Trophoblast cell (in vitro differentiated cells and primary cell): ENCODE results near the gene WDR74.

Experiments
- DNase-seq, 2 donors: peaks; one replicate each; pipeline ENCODE4 v3.0.0-alpha.2; 2016
- H2AFZ ChIP-seq: 2 replicates; pipeline ENCODE4 v1.6.1; 2013; ENCODE audit warnings: low read length, moderate library complexity, mild to moderate bottlenecking; ENCODE audit not compliant: insufficient read depth, poor library complexity
- H2AK5ac ChIP-seq: 2 replicates; pipeline ENCODE4 v1.6.1; 2013; ENCODE audit warnings: mild to moderate bottlenecking, low read length
- H2BK120ac ChIP-seq: 2 replicates; pipeline ENCODE4 v1.6.1; 2013; ENCODE audit warnings: low read length, mild to moderate bottlenecking, moderate library complexity; ENCODE audit not compliant: insufficient read depth, poor library complexity
- H2BK12ac ChIP-seq: 2 replicates; pipeline ENCODE4 v1.6.1; 2013; ENCODE audit warnings: mild to moderate bottlenecking, low read length, moderate library complexity
- H2BK5ac ChIP-seq: 2 replicates; pipeline ENCODE4 v1.6.1; 2013; ENCODE audit warnings: low read length, low read depth, moderate library complexity, mild to moderate bottlenecking; ENCODE audit not compliant: poor library complexity
- H3K14ac ChIP-seq: 2 replicates; pipeline ENCODE4 v1.6.1; 2013; ENCODE audit warnings: mild to moderate bottlenecking, low read length
- H3K18ac ChIP-seq: 2 replicates; pipeline ENCODE4 v1.6.1; 2013; ENCODE audit warnings: mild to moderate bottlenecking, low read length
- H3K23ac ChIP-seq: 2 replicates; pipeline ENCODE4 v1.6.1; 2013; ENCODE audit warnings: low read length
- H3K27ac ChIP-seq: 2 replicates; pipeline ENCODE4 v1.5.1; 2013; ENCODE audit warnings: low read depth, mild to moderate bottlenecking, inconsistent platforms, low read length, moderate library complexity
- H3K27me3 ChIP-seq: 2 replicates; pipeline ENCODE4 v1.6.1; 2013; ENCODE audit warnings: inconsistent platforms, mild to moderate bottlenecking, low read length, moderate library complexity; ENCODE audit not compliant: insufficient read depth
- H3K36me3 ChIP-seq, 2 experiments: 1 replicate in 1 of 2; 2 replicates in 1 of 2; pipeline ENCODE4 v1.6.1; 2013; ENCODE audit warnings: low read length in 2 of 2, mild to moderate bottlenecking in 2 of 2, moderate library complexity in 1 of 2; ENCODE audit not compliant: insufficient read depth in 2 of 2, control insufficient read depth in 1 of 2
- H3K4ac ChIP-seq: 2 replicates; pipeline ENCODE4 v1.6.1; 2013; ENCODE audit warnings: low read depth, mild to moderate bottlenecking, low read length, moderate library complexity
- H3K4me1 ChIP-seq, 2 experiments: 1 replicate in 1 of 2; 2 replicates in 1 of 2; pipeline ENCODE4 v1.6.1; 2013; ENCODE audit warnings: low read length in 2 of 2, mild to moderate bottlenecking in 2 of 2, moderate library complexity in 1 of 2; ENCODE audit not compliant: insufficient read depth in 2 of 2, control insufficient read depth in 1 of 2
- H3K4me2 ChIP-seq: 2 replicates; pipeline ENCODE4 v1.6.1; 2013; ENCODE audit warnings: inconsistent platforms, mild to moderate bottlenecking, low read length, moderate library complexity
- H3K4me3 ChIP-seq: 2 replicates; pipeline ENCODE4 v1.5.1; 2013; ENCODE audit warnings: mild to moderate bottlenecking, low read depth, low read length, inconsistent platforms
- H3K79me1 ChIP-seq: one replicate; pipeline ENCODE4 v1.6.1; 2013; ENCODE audit warnings: low read length
- H3K79me2 ChIP-seq: 2 replicates; pipeline ENCODE4 v1.6.1; 2013; ENCODE audit warnings: low read length, mild to moderate bottlenecking; ENCODE audit not compliant: control insufficient read depth, insufficient read depth, poor library complexity
- H3K9ac ChIP-seq: 2 replicates; pipeline ENCODE4 v1.6.1; 2013; ENCODE audit warnings: mild to moderate bottlenecking, low read length
- H3K9me3 ChIP-seq: 2 replicates; pipeline ENCODE4 v1.6.1; 2013; ENCODE audit warnings: low read depth, mild to moderate bottlenecking, control low read depth, inconsistent platforms, low read length; ENCODE audit not compliant: insufficient read depth
- H4K12ac ChIP-seq: 2 replicates; pipeline ENCODE4 v1.6.1; 2013; ENCODE audit warnings: low read depth, mild to moderate bottlenecking, low read length, moderate library complexity
- H4K8ac ChIP-seq: 2 replicates; pipeline ENCODE4 v1.6.1; 2013; ENCODE audit warnings: low read depth, mild to moderate bottlenecking, low read length, moderate library complexity
- H4K91ac ChIP-seq: one replicate; pipeline ENCODE4 v1.6.1; 2013; ENCODE audit warnings: low read depth, mild to moderate bottlenecking, low read length, moderate library complexity
- WGBS: extraction: QIAGEN DNeasy Blood & Tissue Kit; methylation state at CpG from one replicate; pipeline ENCODE4 v1.1.7; 2013; ENCODE audit warnings: missing lambda C conversion rate; ENCODE audit not compliant: insufficient read length, insufficient coverage; ENCODE audit errors: extremely low coverage; 5-methylcytosine and 5-hydroxymethylcytosine counted together

WDR74 gene

DNA sequence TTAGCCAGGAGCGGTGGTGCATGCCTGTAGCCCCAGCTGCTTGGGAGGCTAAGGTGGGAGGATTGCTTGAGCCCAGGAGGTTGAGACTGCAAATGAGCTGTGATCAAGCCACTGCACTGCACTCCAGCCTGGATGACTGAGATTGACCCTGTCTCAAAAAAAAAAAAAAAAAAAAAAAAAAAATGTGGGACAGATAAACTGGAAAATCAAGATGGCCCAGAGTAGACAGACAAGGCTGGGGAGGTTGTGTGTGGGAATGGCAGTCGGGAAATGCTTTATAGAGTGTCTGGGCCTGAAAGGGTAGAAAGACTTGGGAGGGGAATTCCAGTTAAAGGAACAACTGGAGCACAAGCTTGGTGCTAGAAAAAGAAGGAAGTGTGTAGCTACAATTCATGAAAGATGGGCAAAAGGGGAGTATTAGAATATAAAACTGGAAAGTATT is 18.2 kb upstream of the WDR74 start:
- Histone ChIP-seq H3K4me2 (peak overlapping the region; percentile 71), H3K36me3 (peaks cover 0 to 19% of the 10 kb centered on the region in 2 experiments), H3K9ac (no peak overlapping the region), H2BK12ac (peak overlapping the region; percentile 52), H3K4me3 (no peak overlapping the region), H3K23ac (no peak overlapping the region), H3K4me1 (peaks cover 12 to 25% of the 10 kb centered on the region in 2 experiments), H3K4ac (no peak overlapping the region), H2BK120ac (peak overlapping the region; percentile 48), H3K27me3 (no peaks in the 10 kb centered on the region), H4K12ac (no peak overlapping the region), H2AFZ (no peak overlapping the region), H2BK5ac (peak overlapping the region; percentile 75), H3K79me1 (peaks cover 24% of the 10 kb centered on the region), H3K14ac (peak overlapping the region; percentile 80), H2AK5ac (no peak overlapping the region), H4K8ac (peak overlapping the region; percentile 61), H3K79me2 (peaks cover 19% of the 10 kb centered on the region), H3K9me3 (no peaks in the 10 kb centered on the region), H3K18ac (no peak overlapping the region), H3K27ac (peak overlapping the region; percentile 92), H4K91ac (peak overlapping the region; percentile 74)
- no CpG with 5 or more reads among the region's 2 CpGs for WGBS
- peak; percentile 86 to 94 for DNase-seq

DNA sequence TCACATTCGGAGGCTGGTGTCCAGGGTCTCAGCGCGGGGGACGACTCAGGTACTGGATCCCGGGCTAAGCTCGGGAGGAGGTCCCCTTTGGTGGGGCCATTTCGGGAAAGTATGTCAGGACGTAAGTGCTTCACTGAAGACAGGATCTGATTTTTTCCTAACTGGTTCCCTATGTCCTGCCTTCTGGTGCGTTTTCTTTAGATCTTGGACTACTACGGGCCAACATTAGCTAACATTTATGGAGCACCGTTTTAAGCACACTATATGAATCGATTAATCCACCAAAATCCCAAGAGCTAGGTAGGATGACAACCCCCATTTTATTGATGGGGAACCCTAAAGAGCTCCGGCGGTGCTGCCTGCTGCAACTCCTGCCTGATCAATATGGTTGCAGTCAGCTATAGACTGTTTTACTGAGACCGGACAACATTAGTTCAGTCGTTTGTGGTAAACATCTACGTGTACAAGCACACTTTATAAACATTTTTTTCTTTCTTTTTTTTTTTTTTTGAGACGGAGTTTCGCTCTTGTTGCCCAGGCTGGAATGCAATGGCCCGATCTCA is 17.0 kb upstream of the WDR74 start:
- Histone ChIP-seq H3K27me3 (no peaks in the 10 kb centered on the region), H3K9ac (peak overlapping the region; percentile 78), H3K14ac (peak overlapping the region; percentile 43), H3K4me1 (peaks cover 12 to 20% of the 10 kb centered on the region in 2 experiments), H3K4ac (peak overlapping the region; percentile 48), H3K27ac (peak overlapping the region; percentile 92), H3K23ac (no peak overlapping the region), H3K4me3 (peak overlapping the region; percentile 74), H4K12ac (peak overlapping the region; percentile 92), H3K4me2 (peak overlapping the region; percentile 71), H4K91ac (peak overlapping the region; percentile 94), H2BK120ac (peak overlapping the region; percentile 84), H3K79me1 (peaks cover 22% of the 10 kb centered on the region), H2BK5ac (peak overlapping the region; percentile 77), H4K8ac (peak overlapping the region; percentile 39), H3K36me3 (peaks cover 3 to 29% of the 10 kb centered on the region in 2 experiments), H3K79me2 (peaks cover 17% of the 10 kb centered on the region), H3K18ac (peak overlapping the region; percentile 73), H2AK5ac (peak overlapping the region; percentile 57), H3K9me3 (no peaks in the 10 kb centered on the region), H2BK12ac (peak overlapping the region; percentile 28), H2AFZ (peak overlapping the region; percentile 21)
- WGBS, result no CpG with 5 or more reads among the region's 20 CpGs
- DNase-seq, result peak in 1 of 2 donors; percentile 24

DNA sequence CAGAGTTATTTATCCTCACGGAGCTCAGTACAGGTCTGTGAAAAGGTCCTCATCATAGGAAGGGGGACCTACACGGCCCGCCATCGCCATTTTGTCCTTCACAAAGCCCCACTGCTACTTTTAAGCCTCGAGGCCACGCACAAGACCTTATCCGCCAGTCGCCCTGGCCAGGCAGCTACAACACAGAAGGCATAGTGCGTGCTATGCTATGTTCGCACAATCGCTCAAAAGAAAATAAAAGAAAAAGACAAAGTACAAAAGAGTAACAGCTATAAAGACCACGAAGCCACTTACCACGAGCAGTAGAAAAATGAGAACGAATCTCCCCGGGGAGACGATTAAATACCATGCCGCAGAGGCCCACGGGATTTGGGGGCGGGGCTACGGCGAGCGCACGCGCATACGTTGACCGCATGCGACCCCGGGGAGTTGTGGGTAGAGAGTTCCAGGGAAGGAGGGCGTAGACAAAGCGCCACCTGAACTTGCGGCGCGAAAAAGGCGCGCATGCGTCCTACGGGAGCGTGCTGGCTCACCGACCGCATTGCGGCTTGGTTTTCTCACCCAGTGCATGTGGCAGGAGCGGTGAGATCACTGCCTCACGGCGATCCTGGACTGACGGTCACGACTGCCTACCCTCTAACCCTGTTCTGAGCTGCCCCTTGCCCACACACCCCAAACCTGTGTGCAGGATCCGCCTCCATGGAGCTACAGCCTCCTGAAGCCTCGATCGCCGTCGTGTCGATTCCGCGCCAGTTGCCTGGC is 16.4 kb upstream of the WDR74 start:
- Histone ChIP-seq H3K9me3 (no peaks in the 10 kb centered on the region), H3K27ac (peak overlapping the region; percentile 92), H3K14ac (peak overlapping the region; percentile 88), H2BK12ac (peak overlapping the region; percentile 28), H3K18ac (peak overlapping the region; percentile 73), H4K8ac (peak overlapping the region; percentile 68), H3K9ac (peak overlapping the region; percentile 98), H2BK5ac (peak overlapping the region; percentile 77), H3K36me3 (peaks cover 4 to 30% of the 10 kb centered on the region in 2 experiments), H4K12ac (peak overlapping the region; percentile 92), H3K27me3 (no peaks in the 10 kb centered on the region), H4K91ac (peak overlapping the region; percentile 94), H3K4ac (peak overlapping the region; percentile 95), H2AFZ (peak overlapping the region; percentile 21), H3K79me1 (peaks cover 22% of the 10 kb centered on the region), H2AK5ac (peak overlapping the region; percentile 79), H3K4me1 (peaks cover 12 to 20% of the 10 kb centered on the region in 2 experiments), H3K4me3 (peak overlapping the region; percentile 90), H2BK120ac (peak overlapping the region; percentile 84), H3K23ac (no peak overlapping the region), H3K4me2 (peak overlapping the region; percentile 85), H3K79me2 (peaks cover 17% of the 10 kb centered on the region)
- peak; percentile 99 to 100 for DNase-seq
- WGBS, result no CpG with 5 or more reads among the region's 54 CpGs

DNA sequence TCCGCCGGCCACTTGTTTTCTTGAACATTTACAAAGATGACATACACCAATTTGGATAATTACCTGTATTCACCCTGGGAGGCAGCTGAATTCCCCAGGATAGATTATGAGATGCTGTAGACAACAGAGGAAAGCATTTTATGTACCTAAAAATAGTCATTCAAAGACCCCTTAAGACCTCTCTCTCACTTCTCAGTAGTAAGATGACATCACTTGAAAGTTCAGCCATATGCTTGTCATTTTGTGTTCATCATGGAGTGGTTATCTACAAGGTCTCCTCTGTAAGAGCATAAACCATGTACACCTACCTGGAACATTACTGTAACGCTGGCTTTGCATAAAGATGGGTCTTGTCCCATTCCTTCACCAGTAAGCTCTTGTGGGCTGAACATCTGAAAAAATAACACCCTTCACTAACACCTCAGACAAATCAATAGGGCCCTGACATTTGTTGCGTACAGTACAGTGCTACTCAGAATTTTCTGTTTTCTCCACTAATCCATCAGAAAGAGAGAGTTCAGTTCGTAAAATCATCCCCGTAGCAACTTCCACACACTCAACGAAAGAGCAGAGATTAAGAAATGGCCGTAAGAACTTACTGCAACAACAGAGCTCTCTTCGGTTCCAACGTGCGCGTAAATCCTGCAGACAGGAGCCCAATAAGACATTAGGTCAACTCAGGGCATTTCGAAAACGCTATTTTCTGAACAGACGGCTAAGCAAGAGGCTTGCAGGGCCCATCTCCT is 15.6 kb upstream of the WDR74 start:
- H4K91ac ChIP-seq, result peak overlapping the region; percentile 83
- H3K36me3 ChIP-seq, result peaks cover 4 to 30% of the 10 kb centered on the region in 2 experiments
- H4K12ac ChIP-seq, result peak overlapping the region; percentile 37
- H3K4ac ChIP-seq, result peak overlapping the region; percentile 95
- peak overlapping the region; percentile 55 for H3K27ac ChIP-seq
- no peak for DNase-seq
- peak overlapping the region; percentile 68 for H4K8ac ChIP-seq
- peak overlapping the region; percentile 20 for H2BK12ac ChIP-seq
- peaks cover 9 to 19% of the 10 kb centered on the region in 2 experiments for H3K4me1 ChIP-seq
- H2AK5ac ChIP-seq, result peak overlapping the region; percentile 79
- WGBS, result no CpG with 5 or more reads among the region's 15 CpGs
- H3K27me3 ChIP-seq, result no peaks in the 10 kb centered on the region
- peak overlapping the region; percentile 85 for H3K4me2 ChIP-seq
- peaks cover 17% of the 10 kb centered on the region for H3K79me2 ChIP-seq
- H3K14ac ChIP-seq, result peak overlapping the region; percentile 88
- H2BK120ac ChIP-seq, result peak overlapping the region; percentile 69
- H3K9me3 ChIP-seq, result no peaks in the 10 kb centered on the region
- peak overlapping the region; percentile 98 for H3K9ac ChIP-seq
- peak overlapping the region; percentile 70 for H2BK5ac ChIP-seq
- peak overlapping the region; percentile 68 for H3K18ac ChIP-seq
- H3K79me1 ChIP-seq, result peaks cover 22% of the 10 kb centered on the region
- H2AFZ ChIP-seq, result no peak overlapping the region
- no peak overlapping the region for H3K23ac ChIP-seq
- peak overlapping the region; percentile 90 for H3K4me3 ChIP-seq
